ENCODE data around the gene ABTB2. TPM values are rescaled to one million over a fixed set of nuclear protein-coding genes. Genes with fewer than 3 reads are reported as not detected.
"Not testable (repeated sequence)": the region's sequence is repeated elsewhere in the genome, so short reads cannot be mapped to it uniquely, and the experiment has no call there.

The ABTB2 gene
- polyA plus RNA-seq, 1 donor, result 1.3 TPM

DNA sequence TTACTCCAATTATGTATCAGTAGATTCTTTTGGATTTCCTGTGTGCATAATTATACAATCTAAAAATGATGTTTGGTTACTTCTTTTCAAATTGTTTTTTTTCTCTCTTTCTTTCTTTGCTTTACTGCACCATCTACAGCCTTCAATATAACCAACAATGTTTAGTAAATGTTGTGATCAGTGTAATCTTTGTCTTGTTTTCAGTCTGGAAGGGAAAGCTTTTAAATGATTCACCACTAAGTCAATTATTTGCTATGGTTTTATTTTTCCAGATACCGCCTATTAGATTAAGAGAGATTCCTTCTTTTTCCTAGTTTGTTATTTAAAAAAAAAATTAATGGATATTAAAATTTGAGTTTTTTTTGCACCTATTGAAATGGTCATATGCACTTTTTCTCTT is 29.8 kb upstream of the ABTB2 start:
- WGBS (ENCODE audit: insufficient coverage, low lambda C conversion rate), result 60% methylated on average over 1 of the region's 1 CpG
- Histone ChIP-seq H3K27ac (ENCODE audit: low read length) (no peak overlapping the region), H3K27me3 (ENCODE audit: control insufficient read depth, insufficient read depth, low read length) (no peaks in the 10 kb centered on the region), H3K4me1 (ENCODE audit: control insufficient read depth, insufficient read depth, low read length) (no peaks in the 10 kb centered on the region), H3K4me3 (ENCODE audit: low read length) (no peak overlapping the region), H3K9me3 (ENCODE audit: control insufficient read depth, low read depth, low read length) (no peaks in the 10 kb centered on the region), H3K36me3 (ENCODE audit: control insufficient read depth, insufficient read depth, low read length) (no peaks in the 10 kb centered on the region)
- no peak for DNase-seq

DNA sequence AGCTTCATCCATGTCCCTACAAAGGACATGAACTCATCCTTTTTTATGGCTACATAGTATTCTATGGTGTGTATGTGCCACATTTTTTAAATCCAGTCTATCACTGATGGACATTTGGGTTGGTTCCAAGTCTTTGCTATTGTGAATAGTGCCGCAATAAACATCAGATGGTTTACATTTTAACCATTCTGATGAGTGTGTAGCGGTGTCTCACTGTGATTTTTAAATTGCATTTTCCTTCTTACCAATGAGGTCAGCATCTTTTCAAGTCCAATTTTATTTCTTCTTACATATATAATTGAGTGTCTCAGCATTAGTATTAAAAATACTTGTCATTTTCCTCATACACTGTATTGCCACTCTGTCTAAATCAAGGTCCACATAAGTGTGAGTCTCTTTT is 28.5 kb upstream of the ABTB2 start:
- not testable (repeated sequence) for DNase-seq; H3K4me3 ChIP-seq (ENCODE audit: low read length); H3K36me3 ChIP-seq (ENCODE audit: control insufficient read depth, insufficient read depth, low read length); H3K9me3 ChIP-seq (ENCODE audit: control insufficient read depth, low read depth, low read length); H3K4me1 ChIP-seq (ENCODE audit: control insufficient read depth, insufficient read depth, low read length); H3K27ac ChIP-seq (ENCODE audit: low read length); H3K27me3 ChIP-seq (ENCODE audit: control insufficient read depth, insufficient read depth, low read length)
- WGBS (ENCODE audit: insufficient coverage, low lambda C conversion rate), result 100% methylated on average over 1 of the region's 2 CpGs

DNA sequence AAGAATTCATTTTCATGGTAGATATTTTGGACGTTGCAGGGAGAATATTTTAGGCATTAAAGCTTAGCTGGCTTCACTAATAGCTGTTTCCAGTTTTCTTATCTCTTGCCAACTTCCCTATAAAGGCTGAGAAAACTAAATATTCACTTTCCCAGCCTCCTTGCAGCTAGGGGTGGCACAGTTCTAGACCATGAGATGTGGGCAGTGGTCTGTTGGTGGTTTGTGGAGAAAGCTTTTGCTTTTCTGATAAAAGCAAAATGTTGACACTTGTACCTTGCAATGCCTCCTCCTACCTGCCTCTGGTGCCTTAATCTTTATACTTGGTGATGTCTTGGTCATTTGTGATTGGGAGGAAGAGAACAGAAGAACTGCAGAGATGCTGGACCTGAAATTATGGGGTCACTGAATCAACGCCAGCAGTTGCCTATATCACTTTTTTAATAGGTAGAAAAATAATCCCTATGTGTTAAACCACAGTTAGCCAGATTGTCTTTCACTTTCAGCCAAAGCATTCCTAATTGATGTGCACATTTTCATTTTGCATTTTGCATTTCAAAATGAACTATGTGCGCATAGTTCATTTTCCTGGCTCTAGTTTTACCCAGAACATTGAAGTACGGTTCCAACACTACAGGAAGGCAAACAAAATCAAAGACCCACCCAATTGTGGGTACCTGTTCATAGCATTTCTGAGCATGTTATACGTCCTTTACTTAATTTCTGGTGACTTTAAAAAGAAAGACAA is 24.9 kb upstream of the ABTB2 start:
- no peak overlapping the region for H3K4me3 ChIP-seq (ENCODE audit: low read length)
- no peaks in the 10 kb centered on the region for H3K4me1 ChIP-seq (ENCODE audit: control insufficient read depth, insufficient read depth, low read length)
- H3K27me3 ChIP-seq (ENCODE audit: control insufficient read depth, insufficient read depth, low read length), result no peaks in the 10 kb centered on the region
- H3K36me3 ChIP-seq (ENCODE audit: control insufficient read depth, insufficient read depth, low read length), result no peaks in the 10 kb centered on the region
- no peak for DNase-seq
- 84% methylated on average over 2 of the region's 5 CpGs for WGBS (ENCODE audit: insufficient coverage, low lambda C conversion rate)
- no peak overlapping the region for H3K27ac ChIP-seq (ENCODE audit: low read length)
- no peaks in the 10 kb centered on the region for H3K9me3 ChIP-seq (ENCODE audit: control insufficient read depth, low read depth, low read length)

DNA sequence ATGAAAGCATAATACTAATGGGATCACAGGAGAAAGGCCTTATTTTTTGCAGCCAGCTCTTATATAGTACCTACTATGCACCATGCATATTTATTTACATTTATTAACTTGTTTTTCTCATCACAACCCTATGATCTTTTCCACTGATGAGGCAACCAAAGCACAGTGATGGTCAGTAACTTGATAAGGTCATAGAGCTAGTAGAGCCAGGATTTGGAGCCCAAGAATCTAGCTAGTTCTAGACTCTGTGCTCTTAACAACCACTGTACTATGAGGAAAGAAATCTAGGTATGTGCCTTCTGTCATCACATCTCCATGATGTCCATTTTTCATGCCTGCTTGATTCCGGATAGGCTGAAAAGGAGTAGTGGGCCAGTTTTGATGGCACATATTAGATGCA is 24.0 kb upstream of the ABTB2 start:
- Histone ChIP-seq H3K36me3 (ENCODE audit: control insufficient read depth, insufficient read depth, low read length) (no peaks in the 10 kb centered on the region), H3K4me1 (ENCODE audit: control insufficient read depth, insufficient read depth, low read length) (no peaks in the 10 kb centered on the region), H3K4me3 (ENCODE audit: low read length) (no peak overlapping the region), H3K9me3 (ENCODE audit: control insufficient read depth, low read depth, low read length) (peaks cover 8% of the 10 kb centered on the region), H3K27ac (ENCODE audit: low read length) (no peak overlapping the region), H3K27me3 (ENCODE audit: control insufficient read depth, insufficient read depth, low read length) (no peaks in the 10 kb centered on the region)
- WGBS (ENCODE audit: insufficient coverage, low lambda C conversion rate), result no CpG with 5 or more reads among the region's 1 CpG
- no peak for DNase-seq

DNA sequence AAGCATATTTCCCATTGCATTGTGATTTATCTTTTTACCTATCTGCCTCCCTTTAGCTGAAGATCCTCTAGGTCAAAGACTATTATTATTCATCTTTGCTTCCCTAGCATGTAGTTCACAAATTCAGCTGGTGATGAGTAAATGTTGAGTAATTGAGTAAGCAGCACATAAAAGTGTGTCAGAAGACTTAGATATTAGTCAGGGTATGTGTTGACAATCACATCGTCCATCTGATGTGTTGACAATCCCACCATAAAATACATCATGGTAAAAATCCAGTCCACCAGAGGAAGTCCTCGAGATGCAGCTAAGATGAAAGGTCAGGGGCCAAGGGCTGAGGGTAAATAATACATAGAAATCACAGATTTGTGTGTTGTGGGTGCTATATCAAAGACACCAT is 22.9 kb upstream of the ABTB2 start:
- no peak for DNase-seq
- WGBS (ENCODE audit: insufficient coverage, low lambda C conversion rate), result 40% methylated on average over 1 of the region's 2 CpGs
- Histone ChIP-seq H3K4me1 (ENCODE audit: control insufficient read depth, insufficient read depth, low read length) (no peaks in the 10 kb centered on the region), H3K9me3 (ENCODE audit: control insufficient read depth, low read depth, low read length) (peaks cover 10% of the 10 kb centered on the region), H3K36me3 (ENCODE audit: control insufficient read depth, insufficient read depth, low read length) (no peaks in the 10 kb centered on the region), H3K4me3 (ENCODE audit: low read length) (no peak overlapping the region), H3K27ac (ENCODE audit: low read length) (no peak overlapping the region), H3K27me3 (ENCODE audit: control insufficient read depth, insufficient read depth, low read length) (no peaks in the 10 kb centered on the region)

DNA sequence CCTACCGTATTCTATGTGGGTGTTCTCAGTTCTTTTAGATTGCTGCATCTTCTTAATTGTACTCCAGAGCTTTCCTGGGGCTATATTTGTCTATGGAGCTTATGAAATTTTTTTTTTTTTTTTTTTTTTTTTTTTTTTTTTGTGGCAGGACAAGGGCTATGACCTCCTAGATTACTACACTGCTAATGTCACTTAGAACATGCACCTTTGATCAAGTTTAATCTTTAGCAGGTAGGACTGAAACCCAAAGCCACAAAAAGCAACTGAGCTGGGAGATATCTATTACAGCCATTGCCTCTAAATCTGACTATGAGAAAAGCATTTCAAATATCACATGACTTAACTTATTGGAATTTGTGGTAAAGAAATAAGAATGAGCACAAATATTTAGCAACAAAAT is 21.7 kb upstream of the ABTB2 start:
- no CpG with 5 or more reads among the region's 1 CpG for WGBS (ENCODE audit: insufficient coverage, low lambda C conversion rate)
- H3K27ac ChIP-seq (ENCODE audit: low read length), result no peak overlapping the region
- H3K4me1 ChIP-seq (ENCODE audit: control insufficient read depth, insufficient read depth, low read length), result no peaks in the 10 kb centered on the region
- no peak for DNase-seq
- H3K36me3 ChIP-seq (ENCODE audit: control insufficient read depth, insufficient read depth, low read length), result no peaks in the 10 kb centered on the region
- H3K9me3 ChIP-seq (ENCODE audit: control insufficient read depth, low read depth, low read length), result peaks cover 12% of the 10 kb centered on the region
- H3K27me3 ChIP-seq (ENCODE audit: control insufficient read depth, insufficient read depth, low read length), result no peaks in the 10 kb centered on the region
- no peak overlapping the region for H3K4me3 ChIP-seq (ENCODE audit: low read length)

DNA sequence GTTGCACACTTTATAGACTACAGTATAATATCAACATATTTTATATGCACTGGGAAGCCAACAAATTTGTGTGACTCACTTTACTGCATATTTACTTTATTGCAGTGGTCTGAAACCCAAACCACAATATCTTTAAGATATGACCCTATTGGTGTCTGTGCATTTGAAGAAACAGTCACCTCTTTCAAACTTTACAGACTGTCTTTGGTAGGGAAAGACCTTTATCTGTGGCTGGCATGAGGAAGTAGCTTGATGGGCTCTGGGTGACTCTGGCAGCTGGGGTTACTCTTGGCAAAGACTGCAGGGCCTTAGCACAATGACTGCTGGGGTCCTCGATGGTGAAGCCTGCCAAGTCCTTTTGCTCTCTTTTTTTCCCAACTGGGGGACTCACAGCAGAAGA is 21.3 kb upstream of the ABTB2 start:
- Histone ChIP-seq H3K4me1 (ENCODE audit: control insufficient read depth, insufficient read depth, low read length) (no peaks in the 10 kb centered on the region), H3K27ac (ENCODE audit: low read length) (no peak overlapping the region), H3K36me3 (ENCODE audit: control insufficient read depth, insufficient read depth, low read length) (no peaks in the 10 kb centered on the region), H3K9me3 (ENCODE audit: control insufficient read depth, low read depth, low read length) (peaks cover 12% of the 10 kb centered on the region), H3K27me3 (ENCODE audit: control insufficient read depth, insufficient read depth, low read length) (no peaks in the 10 kb centered on the region), H3K4me3 (ENCODE audit: low read length) (no peak overlapping the region)
- no peak for DNase-seq
- no CpG with 5 or more reads among the region's 1 CpG for WGBS (ENCODE audit: insufficient coverage, low lambda C conversion rate)

DNA sequence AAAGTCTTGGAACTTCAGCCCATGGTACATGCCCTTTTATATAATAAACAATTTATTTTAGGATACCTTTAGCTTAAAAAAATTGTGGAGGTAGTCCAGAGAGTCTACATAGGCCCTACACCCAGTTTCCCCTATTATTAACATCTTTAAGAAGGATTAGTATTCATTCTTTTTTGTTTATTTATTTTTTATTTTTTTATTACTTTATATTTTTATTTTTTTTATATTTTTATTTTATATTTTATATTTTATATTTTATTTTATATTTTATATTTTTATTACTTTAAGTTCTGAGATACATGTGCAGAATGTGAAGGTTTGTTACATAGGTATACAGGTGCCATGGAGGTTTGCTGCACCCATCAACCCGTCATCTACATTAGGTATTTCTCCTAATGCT is 15.9 kb upstream of the ABTB2 start:
- peaks cover 12% of the 10 kb centered on the region for H3K9me3 ChIP-seq (ENCODE audit: control insufficient read depth, low read depth, low read length)
- no peak overlapping the region for H3K27ac ChIP-seq (ENCODE audit: low read length)
- no peaks in the 10 kb centered on the region for H3K4me1 ChIP-seq (ENCODE audit: control insufficient read depth, insufficient read depth, low read length)
- no peaks in the 10 kb centered on the region for H3K27me3 ChIP-seq (ENCODE audit: control insufficient read depth, insufficient read depth, low read length)
- no peak for DNase-seq
- no peak overlapping the region for H3K4me3 ChIP-seq (ENCODE audit: low read length)
- WGBS (ENCODE audit: insufficient coverage, low lambda C conversion rate), result no CpG with 5 or more reads among the region's 1 CpG
- no peaks in the 10 kb centered on the region for H3K36me3 ChIP-seq (ENCODE audit: control insufficient read depth, insufficient read depth, low read length)

DNA sequence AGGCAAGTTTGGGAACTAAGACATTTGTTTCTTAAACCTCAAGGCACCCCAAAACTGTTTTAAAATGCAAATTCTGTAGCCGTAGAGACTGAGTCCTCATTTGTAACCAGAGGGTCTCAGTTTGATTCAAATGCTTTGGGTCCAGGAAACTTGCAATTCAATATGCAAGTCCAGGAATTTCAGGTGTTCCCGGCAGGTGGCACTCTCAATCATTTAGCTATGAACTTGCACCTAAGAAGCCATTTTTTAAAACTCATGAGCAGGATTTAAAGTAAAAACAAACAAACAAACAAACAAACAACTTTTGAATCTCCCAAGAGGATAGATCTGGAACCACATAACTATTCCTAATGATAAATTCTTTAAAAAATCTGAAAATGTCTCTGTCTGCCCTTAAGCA is 8.7 kb upstream of the ABTB2 start:
- no peaks in the 10 kb centered on the region for H3K36me3 ChIP-seq (ENCODE audit: control insufficient read depth, insufficient read depth, low read length)
- no peak overlapping the region for H3K27ac ChIP-seq (ENCODE audit: low read length)
- no peak for DNase-seq
- H3K27me3 ChIP-seq (ENCODE audit: control insufficient read depth, insufficient read depth, low read length), result peaks cover 4% of the 10 kb centered on the region
- 56% methylated on average over 1 of the region's 2 CpGs for WGBS (ENCODE audit: insufficient coverage, low lambda C conversion rate)
- H3K4me1 ChIP-seq (ENCODE audit: control insufficient read depth, insufficient read depth, low read length), result no peaks in the 10 kb centered on the region
- H3K4me3 ChIP-seq (ENCODE audit: low read length), result no peak overlapping the region
- no peaks in the 10 kb centered on the region for H3K9me3 ChIP-seq (ENCODE audit: control insufficient read depth, low read depth, low read length)

DNA sequence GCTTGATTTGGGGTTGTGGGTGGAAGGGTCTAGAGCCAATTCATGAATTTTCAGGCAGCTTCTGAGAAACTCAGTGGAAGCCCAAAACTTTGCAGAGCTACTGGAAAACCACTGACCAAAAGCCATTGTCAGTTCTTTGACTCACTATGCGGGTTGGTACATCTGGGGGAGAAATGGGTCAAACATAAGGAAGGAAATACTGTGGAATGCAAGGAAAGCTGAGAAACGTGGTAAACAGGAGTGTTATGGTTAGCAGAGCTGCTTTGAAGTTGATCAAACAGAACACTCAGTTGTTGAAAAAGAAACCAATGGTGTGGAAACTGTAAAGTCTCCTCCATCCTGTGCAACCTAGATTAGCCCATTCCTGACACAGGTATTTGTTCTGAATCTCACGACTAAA is 6.3 kb upstream of the ABTB2 start:
- Histone ChIP-seq H3K4me1 (ENCODE audit: control insufficient read depth, insufficient read depth, low read length) (no peaks in the 10 kb centered on the region), H3K9me3 (ENCODE audit: control insufficient read depth, low read depth, low read length) (no peaks in the 10 kb centered on the region), H3K27ac (ENCODE audit: low read length) (no peak overlapping the region), H3K4me3 (ENCODE audit: low read length) (no peak overlapping the region), H3K36me3 (ENCODE audit: control insufficient read depth, insufficient read depth, low read length) (no peaks in the 10 kb centered on the region), H3K27me3 (ENCODE audit: control insufficient read depth, insufficient read depth, low read length) (peaks cover 4% of the 10 kb centered on the region)
- DNase-seq, result no peak
- 67% methylated on average over 1 of the region's 3 CpGs for WGBS (ENCODE audit: insufficient coverage, low lambda C conversion rate)

DNA sequence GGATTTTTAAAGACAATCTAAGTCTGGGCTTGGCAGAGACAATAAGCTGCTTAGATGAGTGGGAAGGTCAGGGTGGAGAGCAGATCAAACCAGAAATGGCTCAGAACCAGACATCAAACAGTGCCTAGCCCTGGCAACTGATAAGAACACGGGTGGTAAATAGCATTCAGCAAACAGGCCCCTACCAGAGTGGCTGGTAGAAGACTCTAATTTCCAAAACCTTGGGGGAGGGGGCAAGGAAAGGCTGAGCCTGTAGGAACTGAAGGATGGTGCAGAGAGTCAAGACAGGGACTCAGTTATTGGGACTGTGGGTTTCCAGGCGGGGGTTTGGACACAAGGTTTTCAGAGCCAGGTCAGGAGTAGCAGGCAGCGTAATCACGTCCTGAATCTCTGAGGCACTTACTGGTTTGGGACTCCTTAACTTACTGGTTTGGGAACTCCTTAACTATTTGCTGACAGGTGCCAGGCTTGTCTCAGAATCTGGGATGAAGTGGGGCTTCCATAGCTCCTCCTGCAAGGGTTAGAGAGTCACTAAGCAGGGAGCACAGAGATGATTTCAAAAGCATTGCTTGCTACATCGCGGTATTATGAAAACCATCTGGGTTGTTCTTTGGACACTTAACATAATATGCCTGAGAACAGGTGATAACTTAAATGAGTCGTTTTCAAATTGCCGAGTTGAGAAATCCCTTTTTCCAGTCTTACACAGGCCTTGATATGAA is 5.7 kb upstream of the ABTB2 start:
- H3K36me3 ChIP-seq (ENCODE audit: control insufficient read depth, insufficient read depth, low read length), result no peaks in the 10 kb centered on the region
- no peak overlapping the region for H3K27ac ChIP-seq (ENCODE audit: low read length)
- H3K27me3 ChIP-seq (ENCODE audit: control insufficient read depth, insufficient read depth, low read length), result peaks cover 4% of the 10 kb centered on the region
- H3K4me1 ChIP-seq (ENCODE audit: control insufficient read depth, insufficient read depth, low read length), result peaks cover 6% of the 10 kb centered on the region
- no peaks in the 10 kb centered on the region for H3K9me3 ChIP-seq (ENCODE audit: control insufficient read depth, low read depth, low read length)
- DNase-seq, result no peak
- H3K4me3 ChIP-seq (ENCODE audit: low read length), result no peak overlapping the region
- WGBS (ENCODE audit: insufficient coverage, low lambda C conversion rate), result 100% methylated on average over 2 of the region's 8 CpGs

All from large intestine (tissue), 3 donors.